Rectal smooth muscle tissue (tissue), 1 donor: ENCODE measurements around the gene ZP3.
A peak's percentile ranks its signal among the peaks of the same experiment; 100 is the strongest.
"Not testable (repeated sequence)": the region's sequence is repeated elsewhere in the genome, so short reads cannot be mapped to it uniquely, and the experiment has no call there.

ENCODE experiments used
- H3K27ac ChIP-seq: one replicate; pipeline ENCODE4 v1.7.0; 2013; ENCODE audit warnings: low read depth, low read length, inconsistent platforms
- H3K27me3 ChIP-seq: one replicate; pipeline ENCODE4 v1.7.0; 2013; ENCODE audit warnings: low read length; ENCODE audit not compliant: control insufficient read depth, insufficient read depth
- H3K36me3 ChIP-seq: one replicate; pipeline ENCODE4 v1.7.0; 2013; ENCODE audit warnings: low read length; ENCODE audit not compliant: control insufficient read depth, insufficient read depth
- H3K4me1 ChIP-seq: one replicate; pipeline ENCODE4 v1.7.0; 2013; ENCODE audit warnings: low read length; ENCODE audit not compliant: control insufficient read depth, insufficient read depth
- H3K4me3 ChIP-seq: one replicate; pipeline ENCODE4 v1.7.0; 2013; ENCODE audit warnings: low read length
- H3K9ac ChIP-seq: one replicate; pipeline ENCODE4 v1.7.0; 2013; ENCODE audit warnings: low read length

The ZP3 gene

GRCh38 chr7:76424413-76425111 is at the start of gene ZP3:
Gene ZP3, plus strand, starts transcription at chr7:76424950. Its CDS starts 15 bp downstream, at chr7:76424965.
- no peaks in the 10 kb centered on the region for H3K4me1 ChIP-seq
- H3K27me3 ChIP-seq = no peaks in the 10 kb centered on the region
- H3K36me3 ChIP-seq = no peaks in the 10 kb centered on the region
- H3K4me3 ChIP-seq = no peak within 1 kb of the TSS
- no peak within 1 kb of the TSS for H3K27ac ChIP-seq
- H3K9ac ChIP-seq = no peak within 1 kb of the TSS

DNA sequence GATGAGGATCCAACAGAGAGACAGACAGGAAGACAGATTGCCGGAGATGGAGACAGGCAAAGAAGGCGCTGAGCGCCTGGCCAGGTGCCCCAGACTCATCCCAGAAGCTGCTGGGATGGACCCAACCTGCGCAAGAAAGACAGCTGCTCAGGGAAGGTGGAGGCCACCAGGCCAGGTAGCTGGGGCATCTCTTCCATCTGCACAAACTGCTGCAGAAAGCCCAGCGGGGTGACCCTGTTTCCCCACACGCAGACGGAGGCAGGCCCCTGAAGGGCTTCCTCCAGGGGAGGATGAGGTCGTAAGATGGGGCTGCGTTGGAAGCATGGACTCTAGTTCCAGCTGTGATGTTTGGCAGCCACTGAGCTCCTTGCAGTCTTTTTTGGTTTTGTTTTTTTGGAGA is 49.5 kb upstream of the ZP3 start:
- Histone ChIP-seq H3K27ac (no peak overlapping the region), H3K27me3 (no peaks in the 10 kb centered on the region), H3K9ac (no peak overlapping the region), H3K4me3 (no peak overlapping the region), H3K36me3 (no peaks in the 10 kb centered on the region), H3K4me1 (peaks cover 4% of the 10 kb centered on the region)

DNA sequence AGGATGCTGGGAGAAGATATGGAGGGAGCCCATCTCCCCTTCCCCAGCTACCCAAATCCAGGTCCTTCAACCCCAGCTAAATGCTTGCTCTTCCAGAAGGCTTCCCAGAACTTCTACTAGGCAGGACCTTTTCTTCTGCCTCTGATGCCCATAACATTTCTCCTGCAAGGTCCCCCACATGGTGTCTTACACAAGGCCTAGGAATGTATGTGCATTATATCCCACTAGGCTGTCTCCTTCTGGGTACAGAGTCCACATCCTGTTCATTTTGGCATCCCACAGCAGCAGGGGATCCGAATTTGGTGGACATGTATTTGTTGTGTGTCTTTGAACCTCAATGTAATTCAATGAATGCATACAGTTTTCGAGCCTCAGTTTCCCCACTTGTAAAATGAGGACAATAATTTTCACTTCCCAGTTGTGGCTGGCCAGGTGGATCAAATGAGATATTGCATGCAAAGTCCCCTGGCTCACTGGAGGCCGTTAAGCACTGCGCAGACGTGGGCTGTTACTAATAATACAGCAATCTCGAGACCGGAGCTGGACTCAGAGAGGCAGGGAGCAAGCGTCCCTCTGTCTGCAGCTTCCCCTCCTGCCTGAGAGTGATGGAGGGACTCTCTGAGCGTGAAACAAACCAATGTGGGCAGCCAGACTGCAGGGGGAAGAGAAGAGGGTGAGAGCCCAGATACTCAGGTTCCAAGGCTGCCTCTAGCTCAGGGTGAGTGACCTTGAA is 47.4 kb upstream of the ZP3 start:
- Histone ChIP-seq H3K4me3 (no peak overlapping the region), H3K4me1 (peaks cover 9% of the 10 kb centered on the region), H3K9ac (no peak overlapping the region), H3K36me3 (no peaks in the 10 kb centered on the region), H3K27ac (no peak overlapping the region), H3K27me3 (no peaks in the 10 kb centered on the region)

DNA sequence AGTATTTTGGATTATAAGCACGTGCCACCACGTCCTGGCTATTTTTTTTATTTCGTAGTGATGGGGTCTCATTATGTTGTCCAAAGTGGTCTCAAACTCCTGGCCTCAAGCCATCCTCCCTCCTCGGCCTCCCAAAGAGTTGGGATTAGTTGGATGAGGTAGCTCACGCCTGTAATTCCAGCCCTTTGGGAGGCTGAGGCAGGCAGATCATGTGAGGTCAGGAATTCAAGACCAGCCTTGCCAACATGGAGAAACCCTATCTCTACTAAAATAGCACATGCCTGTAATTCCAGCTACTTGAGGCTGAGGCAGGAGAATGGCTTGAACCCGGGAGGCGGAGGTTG is 44.2 kb upstream of the ZP3 start:
- H3K36me3 ChIP-seq = no peaks in the 10 kb centered on the region
- H3K4me3 ChIP-seq = peak overlapping the region; percentile 67
- H3K27ac ChIP-seq = peak overlapping the region; percentile 93
- no peaks in the 10 kb centered on the region for H3K27me3 ChIP-seq
- peaks cover 6% of the 10 kb centered on the region for H3K4me1 ChIP-seq
- H3K9ac ChIP-seq = no peak overlapping the region

GRCh38 chr7:76381814-76382213 is 42.9 kb upstream of the ZP3 start:
- H3K27ac ChIP-seq = no peak overlapping the region
- H3K4me3 ChIP-seq = no peak overlapping the region
- H3K27me3 ChIP-seq = no peaks in the 10 kb centered on the region
- no peaks in the 10 kb centered on the region for H3K36me3 ChIP-seq
- H3K4me1 ChIP-seq = peaks cover 6% of the 10 kb centered on the region
- no peak overlapping the region for H3K9ac ChIP-seq

DNA sequence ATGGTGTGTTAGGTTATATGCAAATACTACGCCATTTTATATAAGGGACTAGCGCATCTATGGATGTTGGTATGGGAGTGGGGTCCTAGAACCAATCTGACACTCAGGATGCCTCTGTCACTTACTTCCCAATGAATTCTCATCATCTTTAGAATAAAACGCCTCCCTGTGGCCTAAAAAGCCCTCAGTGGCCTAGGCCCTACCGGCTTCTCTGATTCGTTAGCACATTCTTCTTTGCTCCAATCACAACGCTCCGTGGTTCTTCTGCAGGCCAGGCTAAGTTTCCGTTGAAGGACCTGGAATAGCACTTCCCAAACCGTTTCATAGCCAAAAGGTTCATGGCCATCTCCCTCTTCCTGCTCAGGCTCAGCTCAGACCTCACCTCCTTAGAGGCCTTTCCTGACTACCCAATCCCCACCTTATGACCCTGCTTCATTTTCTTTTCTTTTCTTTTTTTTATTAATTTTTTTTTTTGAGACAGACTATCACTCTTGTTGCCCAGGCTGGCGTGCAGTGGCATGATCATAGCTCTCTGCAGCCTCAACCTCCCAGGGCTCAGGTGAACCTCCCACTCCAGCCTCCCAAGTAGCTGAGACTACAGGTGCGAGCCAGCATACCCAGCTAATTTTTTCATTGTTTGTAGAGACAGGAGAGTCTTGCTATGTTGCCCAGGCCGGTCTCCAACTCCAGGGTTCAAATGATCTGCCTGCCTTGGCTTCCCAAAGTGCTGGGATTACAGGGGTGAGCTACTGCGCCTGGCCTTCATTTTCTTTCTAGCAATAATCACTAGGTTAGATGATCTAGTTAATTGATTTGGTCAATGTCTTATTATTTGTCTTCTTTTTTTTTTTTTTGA is 41.4 kb upstream of the ZP3 start:
- Histone ChIP-seq H3K27ac (no peak overlapping the region), H3K36me3 (no peaks in the 10 kb centered on the region), H3K4me3 (no peak overlapping the region)

GRCh38 chr7:76386691-76387260 is 38.0 kb upstream of the ZP3 start:
- no peak overlapping the region for H3K4me3 ChIP-seq
- no peaks in the 10 kb centered on the region for H3K27me3 ChIP-seq
- no peaks in the 10 kb centered on the region for H3K36me3 ChIP-seq
- H3K4me1 ChIP-seq = no peaks in the 10 kb centered on the region
- no peak overlapping the region for H3K9ac ChIP-seq
- no peak overlapping the region for H3K27ac ChIP-seq

More for the DNA sequence above, 41.4 kb upstream of the ZP3 start:
- H3K9ac ChIP-seq = no peak overlapping the region
- H3K4me1 ChIP-seq = peaks cover 6% of the 10 kb centered on the region
- H3K27me3 ChIP-seq = no peaks in the 10 kb centered on the region

- H3K36me3 ChIP-seq, H3K4me3 ChIP-seq, H3K27ac ChIP-seq, H3K27me3 ChIP-seq, H3K4me1 ChIP-seq, H3K9ac ChIP-seq: not testable (repeated sequence)
Observed at GRCh38 chr7:76387789-76388188, 37.0 kb upstream of the ZP3 start.

DNA sequence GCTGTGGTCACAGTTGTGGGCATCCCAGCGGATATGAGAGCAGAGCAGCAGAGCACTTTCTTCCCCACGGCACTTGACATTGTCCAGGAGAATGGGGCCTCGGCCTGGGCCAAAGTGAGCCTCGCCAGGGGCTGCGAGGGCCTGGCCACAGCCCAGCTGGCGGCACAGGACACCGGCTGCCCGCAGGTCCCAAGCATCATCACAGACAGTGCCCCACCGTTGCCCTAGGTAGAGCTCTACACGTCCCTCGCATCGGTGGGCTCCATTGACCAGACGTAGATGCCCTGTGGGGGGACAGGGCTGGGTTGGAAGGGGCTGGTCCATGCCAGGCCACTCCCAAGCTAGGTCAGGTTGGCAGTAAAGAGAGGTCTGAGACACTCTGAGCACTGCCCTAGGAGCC is 34.7 kb upstream of the ZP3 start:
- Histone ChIP-seq H3K36me3 (no peaks in the 10 kb centered on the region), H3K4me1 (peaks cover 5% of the 10 kb centered on the region), H3K9ac (no peak overlapping the region), H3K27ac (no peak overlapping the region), H3K27me3 (no peaks in the 10 kb centered on the region), H3K4me3 (no peak overlapping the region)

DNA sequence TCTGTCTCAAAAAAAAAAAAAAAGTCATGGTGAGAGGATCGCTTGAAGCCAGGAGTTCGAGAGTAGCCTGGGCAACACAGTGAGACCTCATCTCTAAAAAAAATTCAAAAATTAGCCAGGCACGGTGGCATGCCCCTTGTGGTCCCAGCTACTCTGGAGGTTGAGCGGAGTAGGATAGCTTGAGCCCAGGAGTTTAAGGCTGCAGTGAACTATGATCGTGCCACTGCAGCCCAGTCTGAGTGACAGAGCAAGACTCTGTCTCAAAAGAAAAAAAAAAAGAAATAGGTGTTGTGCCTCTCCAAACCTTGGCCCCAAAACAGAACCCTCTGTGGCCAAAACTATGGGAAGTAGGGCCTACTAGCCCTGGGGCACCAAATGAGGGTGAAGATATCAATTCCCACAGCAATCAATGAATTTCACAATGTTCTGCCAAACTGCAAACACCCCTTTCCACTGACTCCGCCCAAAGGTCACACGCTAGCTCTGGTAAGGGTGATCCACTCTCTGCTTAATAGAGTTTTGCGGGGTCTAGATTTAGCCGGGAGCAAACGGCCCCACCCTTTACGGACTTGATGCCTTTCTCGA is 32.1 kb upstream of the ZP3 start:
- Histone ChIP-seq H3K9ac (no peak overlapping the region), H3K36me3 (no peaks in the 10 kb centered on the region), H3K4me1 (peaks cover 5% of the 10 kb centered on the region), H3K27ac (peak overlapping the region; percentile 82), H3K4me3 (peak overlapping the region; percentile 59), H3K27me3 (no peaks in the 10 kb centered on the region)

- Histone ChIP-seq H3K9ac (peak overlapping the region; percentile 77), H3K4me1 (peaks cover 5% of the 10 kb centered on the region), H3K27ac (peak overlapping the region; percentile 82), H3K36me3 (no peaks in the 10 kb centered on the region), H3K4me3 (peak overlapping the region; percentile 93), H3K27me3 (no peaks in the 10 kb centered on the region)
Observed at GRCh38 chr7:76393116-76394031, 31.4 kb upstream of the ZP3 start.
